SH-SY5Y (cell line): ENCODE measurements around the gene PFKFB2.

Source experiments
- GATA2 ChIP-seq: IDR thresholded peaks from 2 replicates; pipeline ENCODE4 v1.6.1; 2011; ENCODE audit warnings: mild to moderate bottlenecking, low read depth, low read length
- GATA3 ChIP-seq: IDR thresholded peaks from 2 replicates; pipeline ENCODE4 v1.6.1; 2011; ENCODE audit warnings: low read depth, mild to moderate bottlenecking, low read length, moderate library complexity

GRCh38 chr1:207059881-207060280, 6.8 kb downstream of the PFKFB2 start:
- TF ChIP-seq GATA3 (no peak), GATA2 (no peak)
